LNCaP clone FGC (cell line): ENCODE data around the gene ADARB2.
"Not testable (repeated sequence)": the region's sequence is repeated elsewhere in the genome, so short reads cannot be mapped to it uniquely, and the experiment has no call there.

Source experiments
- DNase-seq: peaks from one replicate; pipeline ENCODE4 v3.0.0-alpha.2; 2011; ENCODE audit warnings: low read depth
- H3K4me3 ChIP-seq: 2 replicates; pipeline ENCODE4 v1.5.1; 2011; ENCODE audit warnings: mild to moderate bottlenecking, low read depth, low read length, control low read depth
- CTCF ChIP-seq: IDR thresholded peaks from 2 replicates; pipeline ENCODE4 v1.5.1; 2012; ENCODE audit warnings: mild to moderate bottlenecking; ENCODE audit not compliant: control insufficient read depth, insufficient read depth; ENCODE audit errors: extremely low read depth

Gene ADARB2

GRCh38 chr10:1331560-1331959 is 405.8 kb downstream of the ADARB2 start:
- no peak overlapping the region for H3K4me3 ChIP-seq
- TF ChIP-seq CTCF, result no peak
- no peak for DNase-seq

GRCh38 chr10:1329622-1330021 is 407.7 kb downstream of the ADARB2 start:
- DNase-seq, result no peak
- no peak for TF ChIP-seq CTCF

GRCh38 chr10:1328981-1329614 is 408.2 kb downstream of the ADARB2 start:
- no peak overlapping the region for H3K4me3 ChIP-seq
- TF ChIP-seq CTCF, result no peak
- DNase-seq, result no peak

More at GRCh38 chr10:1329622-1330021, 407.7 kb downstream of the ADARB2 start:
- no peak overlapping the region for H3K4me3 ChIP-seq

- DNase-seq, result no peak
- no peak for TF ChIP-seq CTCF
Measured at GRCh38 chr10:1328161-1328823, 409.0 kb downstream of the ADARB2 start.

GRCh38 chr10:1327759-1328158 is 409.6 kb downstream of the ADARB2 start:
- no peak for DNase-seq
- TF ChIP-seq CTCF, result no peak

More at GRCh38 chr10:1328161-1328823, 409.0 kb downstream of the ADARB2 start:
- no peak overlapping the region for H3K4me3 ChIP-seq

GRCh38 chr10:1326514-1326913 is 410.8 kb downstream of the ADARB2 start:
- peak; percentile 22 for TF ChIP-seq CTCF
- not testable (repeated sequence) for DNase-seq

More at GRCh38 chr10:1327759-1328158, 409.6 kb downstream of the ADARB2 start:
- no peak overlapping the region for H3K4me3 ChIP-seq

GRCh38 chr10:1324903-1325302 is 412.4 kb downstream of the ADARB2 start:
- DNase-seq, result peak; percentile 18
- TF ChIP-seq CTCF, result no peak
- H3K4me3 ChIP-seq, result no peak overlapping the region

More at GRCh38 chr10:1326514-1326913, 410.8 kb downstream of the ADARB2 start:
- H3K4me3 ChIP-seq, result not testable (repeated sequence)
